GM21576 (cell line): ENCODE data around the gene NCF4.

Experiments
- ATAC-seq: cut with Tn5 transposase; IDR thresholded peaks from one replicate; pipeline ENCODE4 v1.9.1; 2021; ENCODE audit warnings: mild to moderate bottlenecking, moderate library complexity; ENCODE audit not compliant: unreplicated experiment

Gene NCF4

GRCh38 chr22:36918586-36919284, 57.9 kb downstream of the NCF4 start:
- ATAC-seq, result no peak

DNA sequence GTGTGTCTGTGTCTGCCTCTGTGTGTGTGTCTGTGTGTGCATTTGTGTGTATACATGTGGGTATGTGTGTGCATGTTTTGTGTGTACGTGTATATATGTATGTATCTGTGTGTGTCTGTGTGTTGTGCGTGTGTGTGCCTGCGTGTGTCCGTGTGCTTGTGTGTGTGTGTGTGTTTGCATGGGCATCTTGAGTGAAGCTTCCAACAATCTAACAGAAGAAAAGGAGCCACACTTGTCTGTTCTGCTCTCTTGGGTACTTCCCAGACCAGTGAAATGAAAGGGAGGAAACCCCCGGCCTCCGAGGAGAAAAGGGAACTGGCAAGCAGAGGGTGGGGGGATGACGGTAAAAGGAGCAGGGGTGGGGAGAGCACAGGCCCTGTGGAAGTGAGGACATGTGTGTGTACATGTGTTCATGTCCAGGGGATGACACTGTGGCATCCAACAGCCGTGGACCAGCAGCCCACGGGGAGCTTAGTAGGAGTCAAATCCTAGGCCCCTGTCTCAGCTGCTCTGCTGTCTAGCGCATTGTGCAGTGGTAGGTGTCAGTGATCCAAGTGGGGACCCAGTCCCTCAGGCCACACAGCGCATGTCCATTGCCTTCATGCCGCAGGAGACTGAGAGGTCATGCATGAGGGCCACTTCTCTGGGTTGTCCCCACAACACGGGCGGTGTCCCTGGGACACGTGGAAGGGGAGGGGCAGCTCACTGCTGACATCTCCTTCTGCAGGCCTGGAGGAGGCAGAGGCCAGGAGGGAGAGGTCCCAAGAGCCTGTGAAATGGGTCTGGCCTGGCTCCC, 60.7 kb downstream of the NCF4 start:
- ATAC-seq, result no peak

DNA sequence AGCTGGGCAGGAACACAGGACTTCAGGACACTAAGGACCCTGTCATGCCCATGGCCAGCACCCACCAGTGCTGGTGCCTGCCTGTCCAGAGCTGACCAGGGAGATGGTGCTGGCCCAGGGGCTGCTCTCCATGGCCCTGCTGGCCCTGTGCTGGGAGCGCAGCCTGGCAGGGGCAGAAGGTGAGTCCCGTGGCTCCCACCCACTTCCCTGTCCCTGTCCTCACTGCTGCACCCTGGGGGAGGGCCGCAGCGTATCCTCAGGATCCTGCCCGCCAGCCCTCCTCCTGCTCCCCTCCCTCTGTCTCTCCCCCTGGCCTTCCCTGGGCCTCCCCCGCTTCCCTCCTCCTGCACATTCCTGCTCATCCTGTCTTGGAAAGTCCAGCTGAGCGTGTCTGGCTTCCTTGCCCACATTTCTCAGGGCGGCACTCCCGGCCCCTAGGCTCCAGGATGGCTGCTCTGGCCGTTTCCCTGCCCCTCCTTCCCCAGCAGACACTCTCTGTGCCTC, 61.4 kb downstream of the NCF4 start:
- ATAC-seq, result no peak

GRCh38 chr22:36922711-36923110, 61.9 kb downstream of the NCF4 start:
- no peak for ATAC-seq

- no peak for ATAC-seq
Measured at GRCh38 chr22:36923131-36923788, 62.5 kb downstream of the NCF4 start.

- no peak for ATAC-seq
Measured at GRCh38 chr22:36924151-36924698, 63.4 kb downstream of the NCF4 start.

DNA sequence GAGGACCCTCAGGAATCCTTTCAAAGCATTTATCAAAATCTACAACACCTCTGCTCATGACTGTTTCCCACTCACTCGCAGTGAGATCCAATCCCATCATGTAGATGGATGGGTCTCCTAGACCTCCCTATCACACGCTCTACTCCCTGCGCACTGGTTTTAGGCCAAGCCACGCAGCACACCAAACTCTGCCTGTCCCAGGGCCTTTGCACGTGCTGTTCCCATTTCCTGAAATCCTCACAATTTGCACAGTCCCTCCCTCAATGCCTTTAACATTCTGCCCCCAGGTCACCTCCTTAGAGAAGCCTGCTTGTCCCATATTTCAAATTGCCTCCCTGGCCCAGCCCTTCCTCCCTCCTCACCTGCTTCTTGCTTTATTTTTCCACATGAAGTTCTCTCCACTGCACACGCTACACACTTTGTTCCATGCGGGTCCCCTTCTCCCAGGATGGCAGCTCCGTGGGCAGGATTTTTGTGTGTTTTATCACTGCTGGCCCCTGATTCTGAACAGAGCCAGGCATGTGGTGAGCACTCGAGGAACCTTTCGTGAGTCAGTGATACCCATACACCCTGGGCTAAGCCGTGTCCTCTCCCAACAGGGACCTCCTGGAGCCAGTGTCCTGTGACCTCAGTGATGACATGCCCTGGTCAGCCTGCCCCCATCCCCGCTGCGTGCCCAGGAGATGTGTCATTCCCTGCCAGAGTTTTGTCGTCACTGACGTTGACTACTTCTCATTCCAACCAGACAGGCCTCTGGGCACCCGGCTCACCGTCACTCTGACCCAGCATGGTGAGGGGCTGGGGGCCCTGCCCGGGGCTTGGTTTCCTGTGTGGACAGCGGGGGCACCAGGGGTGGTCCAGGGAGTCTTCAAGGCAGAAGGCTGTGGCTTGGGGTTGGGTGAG, 64.8 kb downstream of the NCF4 start:
- no peak for ATAC-seq

DNA sequence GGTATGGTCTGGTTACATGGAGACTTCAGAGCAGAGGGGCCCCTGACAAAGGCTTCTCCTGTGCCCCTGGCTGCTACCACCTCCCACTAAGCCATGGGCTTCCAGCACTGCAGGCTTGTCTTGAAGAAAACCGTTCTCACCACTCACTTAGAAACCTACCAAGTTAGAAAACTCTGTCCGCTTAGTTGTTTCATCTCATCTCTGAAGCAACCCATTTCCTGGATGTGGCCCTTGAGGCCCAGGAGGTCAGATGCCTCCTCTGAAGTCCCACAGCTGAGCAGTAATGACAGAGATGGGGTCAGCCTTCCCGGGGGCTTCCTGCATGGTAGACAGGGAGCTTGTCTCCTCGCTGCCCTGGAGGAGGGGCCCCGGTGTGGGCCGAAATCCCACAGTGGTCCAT, 65.5 kb downstream of the NCF4 start:
- ATAC-seq, result no peak

DNA sequence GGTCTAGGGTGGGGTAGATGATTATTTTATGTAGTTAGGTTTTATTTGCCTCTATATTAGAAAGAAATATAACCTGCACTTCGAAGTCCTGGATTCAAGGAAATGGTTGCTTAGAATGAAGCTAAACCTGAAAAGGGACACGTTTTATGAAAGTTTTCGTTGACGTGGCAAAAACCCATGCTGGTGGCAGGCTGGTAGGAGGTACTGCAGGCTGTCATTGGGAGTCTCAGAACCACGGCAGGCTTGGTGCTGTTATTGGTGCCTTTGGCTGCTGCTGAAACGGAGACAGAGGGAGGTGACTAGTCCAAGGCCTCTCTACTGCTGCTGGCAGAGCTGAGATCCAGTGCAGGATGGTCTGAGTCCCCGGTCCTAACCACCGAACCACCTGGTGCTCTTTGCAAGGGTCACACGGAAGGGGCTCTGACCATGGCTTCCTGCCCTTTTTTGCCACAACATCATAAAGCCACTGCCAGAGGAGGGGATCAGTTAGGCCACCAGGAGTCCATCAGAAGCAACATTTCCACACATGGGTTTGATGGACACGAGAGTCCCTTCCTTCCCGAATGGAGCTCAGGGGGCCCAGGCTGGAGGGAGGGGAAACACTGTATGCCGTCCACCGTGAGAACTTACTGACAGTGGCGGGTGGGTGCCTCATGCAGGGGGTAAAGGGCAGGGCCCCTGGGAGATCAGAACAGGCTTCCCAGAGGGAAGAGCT, 66.1 kb downstream of the NCF4 start:
- ATAC-seq, result no peak
